GM18867 (cell line): ENCODE data around the gene MRGPRX3.
A peak's percentile ranks its signal among the peaks of the same experiment; 100 is the strongest.
"Not testable (repeated sequence)": the region's sequence is repeated elsewhere in the genome, so short reads cannot be mapped to it uniquely, and the experiment has no call there.

Source experiments
- ATAC-seq: cut with Tn5 transposase; IDR thresholded peaks from one replicate; pipeline ENCODE4 v1.9.1; 2021; ENCODE audit warnings: mild to moderate bottlenecking, moderate library complexity; ENCODE audit not compliant: unreplicated experiment

Gene MRGPRX3

GRCh38 chr11:18132341-18132740, at the start of gene MRGPRX3:
TSS of gene MRGPRX3 (plus strand) at chr11:18132571. CDS start at chr11:18137203, 4,632 bp downstream.
- ATAC-seq: no peak

- no peak for ATAC-seq
Observed at GRCh38 chr11:18088366-18088765, 44.0 kb upstream of the MRGPRX3 start.

- no peak for ATAC-seq
Observed at GRCh38 chr11:18088966-18089365, 43.4 kb upstream of the MRGPRX3 start.

GRCh38 chr11:18091731-18092130, 40.6 kb upstream of the MRGPRX3 start:
- ATAC-seq: no peak

- no peak for ATAC-seq
Observed at GRCh38 chr11:18093959-18094358, 38.4 kb upstream of the MRGPRX3 start.

- no peak for ATAC-seq
Observed at GRCh38 chr11:18100926-18101656, 31.3 kb upstream of the MRGPRX3 start.

- ATAC-seq: no peak
Observed at GRCh38 chr11:18105086-18105801, 27.1 kb upstream of the MRGPRX3 start.

- ATAC-seq: peak; percentile 97
Observed at GRCh38 chr11:18105802-18106574, 26.4 kb upstream of the MRGPRX3 start, which contains the start of gene SAAL1. TSS of gene SAAL1 (minus strand) at chr11:18106082. CDS start at chr11:18106041, 41 bp downstream.

GRCh38 chr11:18106688-18107087, 25.7 kb upstream of the MRGPRX3 start:
- ATAC-seq: no peak

- ATAC-seq: no peak
Observed at GRCh38 chr11:18108254-18108653, 24.1 kb upstream of the MRGPRX3 start.

- ATAC-seq: no peak
Observed at GRCh38 chr11:18111005-18111404, 21.4 kb upstream of the MRGPRX3 start.

- ATAC-seq: peak; percentile 84
Observed at GRCh38 chr11:18115360-18116127, 16.8 kb upstream of the MRGPRX3 start.

GRCh38 chr11:18121331-18121828, 11.0 kb upstream of the MRGPRX3 start:
- ATAC-seq: not testable (repeated sequence)

GRCh38 chr11:18131115-18131514, 1.3 kb upstream of the MRGPRX3 start:
- not testable (repeated sequence) for ATAC-seq

- ATAC-seq: no peak
Observed at GRCh38 chr11:18135308-18135707, 2.9 kb downstream of the MRGPRX3 start.

- ATAC-seq: no peak
Observed at GRCh38 chr11:18137186-18137800, 4.9 kb downstream of the MRGPRX3 start.

GRCh38 chr11:18140145-18140544, 7.8 kb downstream of the MRGPRX3 start:
- ATAC-seq: no peak

- no peak for ATAC-seq
Observed at GRCh38 chr11:18144243-18144642, 11.9 kb downstream of the MRGPRX3 start.

- no peak for ATAC-seq
Observed at GRCh38 chr11:18145025-18145424, 12.7 kb downstream of the MRGPRX3 start.

- ATAC-seq: no peak
Observed at GRCh38 chr11:18145837-18146236, 13.5 kb downstream of the MRGPRX3 start.
